GM23338 (cell line): Measurements from ENCODE around the gene DISP3.

Source experiments
- CREB1 ChIP-seq: fragments of 250-450 bp; sonication (Bioruptor Pico); IDR thresholded peaks from 2 replicates; pipeline ENCODE4 v1.5.0; 2020; ENCODE audit warnings: low read depth, mild to moderate bottlenecking, moderate library complexity
- EZH2 ChIP-seq: fragments of 200-600 bp; sonication (generic); IDR thresholded peaks from one replicate; pipeline ENCODE4 v1.8.0; 2017; ENCODE audit warnings: antibody characterized with exemption, mild to moderate bottlenecking, low read depth; ENCODE audit not compliant: unreplicated experiment
- EZH2phosphoT487 ChIP-seq: fragments of 200-600 bp; sonication (generic); IDR thresholded peaks from one replicate; pipeline ENCODE4 v1.8.1; 2018; ENCODE audit warnings: antibody characterized with exemption; ENCODE audit not compliant: unreplicated experiment
- REST ChIP-seq: IDR thresholded peaks from one replicate; pipeline ENCODE4 v1.6.1; 2018; ENCODE audit warnings: antibody characterized with exemption; ENCODE audit not compliant: unreplicated experiment
- TF ChIP-seq, protein P1 (sequence below), 2 experiments: fragments of 200-600 bp in 1 of 2; sonication (generic) in 1 of 2; conservative IDR thresholded peaks; 2 replicates each; pipeline versions ENCODE4 v1.5.1 to v1.6.1; 2016 to 2017; ENCODE audit warnings: antibody characterized with exemption in 2 of 2, low read depth in 2 of 2, mild to moderate bottlenecking in 2 of 2, moderate library complexity in 1 of 2

GRCh38 chr1:11525516-11525915, 46.6 kb downstream of the DISP3 start:
- TF ChIP-seq REST (no peak), EZH2phosphoT487 (no peak), CREB1 (CRISPR knock-in tag) (no peak), EZH2 (no peak)
- TF ChIP-seq, protein P1, sequence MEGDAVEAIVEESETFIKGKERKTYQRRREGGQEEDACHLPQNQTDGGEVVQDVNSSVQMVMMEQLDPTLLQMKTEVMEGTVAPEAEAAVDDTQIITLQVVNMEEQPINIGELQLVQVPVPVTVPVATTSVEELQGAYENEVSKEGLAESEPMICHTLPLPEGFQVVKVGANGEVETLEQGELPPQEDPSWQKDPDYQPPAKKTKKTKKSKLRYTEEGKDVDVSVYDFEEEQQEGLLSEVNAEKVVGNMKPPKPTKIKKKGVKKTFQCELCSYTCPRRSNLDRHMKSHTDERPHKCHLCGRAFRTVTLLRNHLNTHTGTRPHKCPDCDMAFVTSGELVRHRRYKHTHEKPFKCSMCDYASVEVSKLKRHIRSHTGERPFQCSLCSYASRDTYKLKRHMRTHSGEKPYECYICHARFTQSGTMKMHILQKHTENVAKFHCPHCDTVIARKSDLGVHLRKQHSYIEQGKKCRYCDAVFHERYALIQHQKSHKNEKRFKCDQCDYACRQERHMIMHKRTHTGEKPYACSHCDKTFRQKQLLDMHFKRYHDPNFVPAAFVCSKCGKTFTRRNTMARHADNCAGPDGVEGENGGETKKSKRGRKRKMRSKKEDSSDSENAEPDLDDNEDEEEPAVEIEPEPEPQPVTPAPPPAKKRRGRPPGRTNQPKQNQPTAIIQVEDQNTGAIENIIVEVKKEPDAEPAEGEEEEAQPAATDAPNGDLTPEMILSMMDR (conservative IDR thresholded peaks at IDR 0.05; ENCODE audit: low read depth in 2 of 2): no peak
